HG03039 (cell line): ENCODE results near the gene ADAD2.
"Not testable (repeated sequence)": the region's sequence is repeated elsewhere in the genome, so short reads cannot be mapped to it uniquely, and the experiment has no call there.

Source experiments
- ATAC-seq: cut with Tn5 transposase; IDR thresholded peaks from one replicate; pipeline ENCODE4 v1.9.1; 2021; ENCODE audit warnings: mild to moderate bottlenecking, moderate library complexity; ENCODE audit not compliant: unreplicated experiment

Gene ADAD2

GRCh38 chr16:84195201-84196093 lies 4.5 kb downstream of the ADAD2 start:
- no peak for ATAC-seq

- ATAC-seq = no peak
These were observed 5.1 kb downstream of the ADAD2 start for GRCh38 chr16:84196101-84196500.

GRCh38 chr16:84196727-84197394 lies 5.9 kb downstream of the ADAD2 start:
- no peak for ATAC-seq

GRCh38 chr16:84197466-84198128 lies 6.6 kb downstream of the ADAD2 start:
- no peak for ATAC-seq

DNA sequence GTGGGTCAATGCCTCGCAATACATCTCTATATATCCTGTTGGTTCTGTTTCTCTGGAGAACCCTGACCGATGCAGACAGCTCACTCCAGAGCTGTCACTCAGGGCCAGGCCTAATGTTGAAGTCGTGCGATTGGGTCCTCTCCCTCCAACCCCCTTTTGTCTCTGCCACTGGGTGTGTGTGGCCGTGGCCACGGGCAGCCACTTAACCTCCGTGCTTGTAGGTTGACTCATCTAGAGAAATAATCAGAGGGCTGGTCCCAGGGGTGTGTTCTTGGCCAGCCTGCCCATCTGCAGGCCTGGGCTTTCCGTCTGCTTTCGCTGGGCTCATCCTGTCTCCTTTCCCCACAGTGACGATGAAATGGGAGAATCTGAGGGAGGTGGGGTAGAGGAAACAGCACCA lies 7.4 kb downstream of the ADAD2 start:
- ATAC-seq = no peak

- ATAC-seq = no peak
These were observed 8.1 kb downstream of the ADAD2 start for GRCh38 chr16:84199097-84199496.

DNA sequence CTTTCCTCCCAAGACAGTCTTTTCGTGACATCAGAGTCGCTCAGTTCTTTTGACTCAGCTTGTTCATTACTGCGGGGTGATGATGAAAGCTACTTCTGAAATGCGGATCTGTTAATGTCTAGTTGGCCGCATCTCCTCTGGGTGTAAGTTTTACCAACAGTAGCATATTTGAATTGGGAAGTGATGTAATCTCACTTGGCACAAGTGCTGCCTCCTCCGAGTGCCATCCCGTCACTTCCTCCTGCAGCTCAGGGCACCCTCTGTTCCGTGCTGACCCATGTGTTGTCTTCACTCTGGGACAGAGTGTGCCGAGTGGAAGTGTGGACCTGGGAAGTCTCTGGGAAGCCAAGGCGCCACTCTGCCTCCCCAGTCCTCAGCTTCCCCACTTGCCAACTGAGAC lies 8.9 kb downstream of the ADAD2 start:
- no peak for ATAC-seq

- not testable (repeated sequence) for ATAC-seq
These were observed 13.6 kb downstream of the ADAD2 start for GRCh38 chr16:84204551-84204950.

GRCh38 chr16:84205123-84205522 lies 14.2 kb downstream of the ADAD2 start:
- not testable (repeated sequence) for ATAC-seq

- ATAC-seq = no peak
These were observed 15.2 kb downstream of the ADAD2 start for GRCh38 chr16:84205976-84206691.

GRCh38 chr16:84207251-84207650 lies 16.3 kb downstream of the ADAD2 start:
- no peak for ATAC-seq

- no peak for ATAC-seq
These were observed 16.9 kb downstream of the ADAD2 start for GRCh38 chr16:84207879-84208278.

GRCh38 chr16:84209989-84210388 lies 19.0 kb downstream of the ADAD2 start:
- ATAC-seq = no peak

- ATAC-seq = no peak
These were observed 21.2 kb downstream of the ADAD2 start for GRCh38 chr16:84212154-84212553.

DNA sequence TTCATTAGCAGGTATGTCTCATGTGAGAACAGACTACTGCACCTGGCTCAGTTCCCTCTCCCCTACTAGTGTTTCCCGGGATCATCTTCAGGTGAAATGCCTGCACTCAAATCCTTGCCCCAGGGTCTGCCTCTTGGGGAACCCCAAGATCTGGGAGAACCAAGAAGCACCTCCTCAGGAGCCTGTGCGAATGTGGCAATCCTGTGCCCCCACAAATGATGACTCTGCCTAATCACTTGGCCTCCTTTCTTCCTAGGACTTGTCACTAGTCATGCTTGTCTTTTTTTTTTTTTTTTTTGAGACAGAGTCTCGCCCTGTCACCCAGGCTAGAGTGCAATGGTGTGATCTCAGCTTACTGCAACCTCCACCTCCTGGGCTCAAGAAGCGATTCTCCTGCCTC lies 21.7 kb downstream of the ADAD2 start:
- no peak for ATAC-seq

DNA sequence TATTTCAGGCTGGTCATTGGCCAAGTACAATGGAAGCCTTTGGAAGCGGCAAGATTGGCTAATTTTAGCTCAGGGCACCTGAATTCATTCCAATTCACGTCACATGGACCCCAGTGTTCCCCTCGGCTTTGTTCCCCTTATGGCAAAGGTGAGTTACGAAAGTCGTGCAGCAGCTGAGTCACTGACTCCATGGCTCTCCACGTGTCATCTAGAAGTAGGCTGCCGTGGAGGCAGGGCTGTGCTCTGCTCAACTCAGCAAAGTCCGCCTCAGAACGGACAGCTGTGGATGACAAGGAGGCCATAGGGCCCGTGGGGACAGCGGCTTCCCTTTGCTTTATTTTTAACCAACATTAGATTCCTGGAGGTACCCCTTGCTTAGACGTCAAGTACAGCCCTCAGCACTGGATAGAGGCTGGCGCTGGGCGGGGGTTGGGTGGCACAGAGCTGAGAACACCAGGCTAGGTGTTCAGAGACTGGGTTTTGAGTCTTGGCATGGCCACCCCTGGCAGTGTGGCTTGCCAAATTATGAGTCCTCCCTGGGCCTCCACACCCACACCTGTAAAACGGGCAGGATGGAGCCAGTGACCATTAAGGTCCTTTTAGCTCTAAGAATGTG lies 23.6 kb downstream of the ADAD2 start:
- ATAC-seq = no peak

- no peak for ATAC-seq
These were observed 24.6 kb downstream of the ADAD2 start for GRCh38 chr16:84215531-84215930.

- not testable (repeated sequence) for ATAC-seq
These were observed 25.2 kb downstream of the ADAD2 start for GRCh38 chr16:84216144-84216543.

DNA sequence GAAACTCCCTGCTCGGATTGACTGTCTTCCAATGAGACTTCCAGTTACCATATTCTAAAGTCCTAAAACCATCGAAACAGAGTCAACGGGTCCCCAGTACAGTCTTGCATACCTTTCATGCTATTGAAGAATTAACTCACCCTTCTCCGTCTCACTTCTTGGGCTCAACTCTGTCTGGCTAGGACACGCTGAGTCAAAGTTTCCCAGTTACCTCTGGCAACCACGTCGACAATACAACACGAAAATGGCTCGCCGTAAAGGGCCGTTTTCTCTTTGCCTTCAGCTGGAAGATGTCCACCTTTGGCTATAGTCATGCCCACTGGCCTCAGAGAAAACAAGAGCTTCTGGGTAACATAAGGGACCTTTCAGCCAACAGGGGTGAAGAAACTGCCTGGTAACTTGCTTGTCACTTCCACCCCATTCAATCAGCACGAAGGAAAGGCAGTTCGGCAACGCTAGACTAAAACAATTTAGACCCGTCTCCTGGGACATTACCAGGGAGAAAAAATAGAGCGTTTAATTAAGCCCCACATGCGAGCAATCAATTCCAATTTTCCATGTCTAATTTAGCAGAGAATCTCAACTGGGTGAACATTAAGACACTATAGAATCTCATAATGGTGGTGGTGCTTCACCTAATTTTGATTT lies 27.3 kb downstream of the ADAD2 start:
- no peak for ATAC-seq

GRCh38 chr16:84218956-84219355 lies 28.0 kb downstream of the ADAD2 start:
- ATAC-seq = no peak
